ENCODE measurements around the gene TFF2.

TFF2 gene

DNA sequence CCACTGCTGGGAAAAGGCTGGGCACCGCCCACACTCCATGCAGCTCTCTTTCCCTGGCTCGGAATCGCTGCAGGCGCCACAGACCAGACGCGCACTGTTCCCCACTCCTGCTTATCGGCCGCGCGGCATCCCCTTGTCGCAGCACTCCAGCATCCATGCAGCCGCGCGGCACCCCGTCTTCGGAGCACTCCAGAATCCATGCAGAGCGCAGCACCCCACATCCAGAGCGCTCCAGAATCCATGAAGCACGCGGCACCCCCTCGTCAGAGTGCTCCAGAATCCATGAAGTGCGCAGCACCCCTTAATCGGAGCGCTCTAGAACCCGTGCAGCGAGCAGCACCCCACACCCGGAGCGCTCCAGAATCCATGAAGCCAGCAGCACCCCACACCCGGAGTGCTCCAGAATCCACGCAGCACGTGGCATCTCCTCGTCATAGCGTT, 45.1 kb downstream of the TFF2 start:
- DNase-seq (ENCODE audit: low spot score) = no peak

DNA sequence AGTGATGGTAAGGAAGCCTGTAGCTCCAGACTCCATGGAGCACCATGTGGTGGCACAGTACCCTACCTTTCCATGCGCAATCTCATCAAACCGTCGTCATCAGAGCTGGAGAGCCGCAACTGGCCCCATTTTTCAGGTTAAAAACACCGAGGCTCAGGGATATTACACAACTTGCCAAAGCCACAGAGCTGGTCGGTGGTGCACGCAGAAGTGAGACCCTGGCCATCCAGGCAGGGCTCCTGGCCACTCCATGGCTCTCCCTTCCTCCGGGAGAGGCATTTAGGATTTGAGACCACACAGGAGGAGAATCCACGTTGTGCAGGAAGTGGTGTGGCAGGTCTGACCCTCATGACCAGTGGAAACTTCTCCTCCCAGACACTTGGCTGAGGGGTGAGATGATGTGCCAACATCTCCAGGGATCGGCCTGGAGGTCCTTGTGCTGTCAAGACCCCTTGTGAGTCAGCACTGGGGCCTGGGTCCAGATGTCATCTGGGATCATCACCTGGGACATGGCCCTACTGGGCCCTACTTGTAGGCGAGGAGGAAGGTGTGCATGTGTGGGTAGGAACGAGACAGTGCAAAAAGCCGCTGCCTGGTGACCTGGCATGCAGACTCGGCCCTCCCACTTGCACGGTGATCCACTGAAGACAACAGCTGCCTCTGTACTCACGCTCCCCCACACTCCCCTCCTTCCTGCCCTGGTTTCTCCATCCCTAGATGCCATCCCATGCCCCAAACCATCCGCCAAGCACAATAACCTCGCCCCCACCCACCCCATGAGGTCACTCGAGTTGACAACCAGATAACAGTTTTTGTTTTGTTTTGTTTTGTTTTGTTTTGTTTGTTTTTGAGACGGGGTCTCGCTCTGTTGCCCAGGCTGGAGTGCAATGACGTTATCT, 46.0 kb downstream of the TFF2 start:
- no peak for DNase-seq (ENCODE audit: low spot score)

DNA sequence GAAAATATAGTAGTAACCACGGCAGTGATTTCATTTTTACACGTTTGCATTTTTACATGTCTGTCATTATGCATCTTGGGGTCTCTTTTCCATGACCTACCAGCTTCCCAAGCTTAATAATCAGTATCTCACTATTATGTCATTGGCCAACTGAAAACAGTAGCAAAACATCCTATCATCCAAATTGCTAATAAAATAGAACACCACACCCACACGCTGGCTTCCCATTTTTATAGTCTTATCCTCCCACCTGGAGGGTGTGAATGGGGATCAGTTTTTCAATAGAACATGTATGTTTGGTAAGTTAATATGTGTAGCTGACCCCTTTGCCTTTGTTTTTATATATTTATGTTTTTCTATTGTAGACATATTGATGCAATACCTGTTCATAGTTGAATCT, 47.4 kb downstream of the TFF2 start:
- no peak for DNase-seq (ENCODE audit: low spot score)

DNA sequence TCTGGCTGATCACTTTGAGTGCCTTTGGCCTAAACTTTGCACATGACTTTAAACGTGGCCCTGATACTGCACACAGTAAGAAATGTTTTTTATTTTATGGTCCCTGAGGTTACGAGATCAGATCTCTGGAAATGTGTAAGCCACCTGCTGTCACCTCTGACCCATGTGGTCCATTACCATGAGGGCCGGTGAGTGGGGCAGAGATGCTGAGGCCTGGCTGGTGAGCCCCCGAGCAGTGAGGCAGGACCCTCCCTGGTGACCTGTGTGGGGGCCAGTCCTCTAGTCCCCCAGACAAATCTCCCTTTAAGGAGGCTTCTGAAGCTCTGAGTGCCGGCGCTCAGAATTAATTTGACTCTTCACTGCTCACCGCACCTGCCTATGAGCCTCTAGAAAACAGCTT, 48.0 kb downstream of the TFF2 start:
- no peak for DNase-seq (ENCODE audit: low spot score)

DNA sequence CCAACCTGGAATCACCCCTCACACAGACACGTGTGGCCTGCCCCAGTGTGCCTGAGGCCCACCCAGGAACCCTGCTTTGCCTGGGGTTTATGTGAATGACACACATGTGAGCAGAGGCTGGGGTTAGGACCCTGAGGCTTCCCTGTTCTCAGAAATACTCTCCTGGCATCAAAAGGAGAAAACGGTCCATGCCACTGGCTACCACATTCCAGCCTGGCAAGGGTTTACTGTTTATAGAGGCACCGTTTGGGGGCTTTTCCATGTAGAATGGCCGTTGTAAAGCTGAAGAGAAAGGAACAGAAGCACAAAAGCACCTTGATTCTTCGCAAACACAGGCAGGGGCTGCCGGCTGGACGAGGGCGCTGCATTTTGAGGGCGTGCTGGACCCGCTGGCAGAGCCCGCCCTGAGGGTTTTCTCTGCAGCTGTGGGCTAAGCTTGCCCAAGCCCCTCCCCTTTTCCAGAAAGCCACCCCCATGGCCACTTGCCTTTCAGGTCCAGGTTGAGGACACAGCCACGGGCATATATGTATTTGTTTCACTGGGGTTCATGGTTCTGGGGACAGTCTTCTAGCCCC, 48.6 kb downstream of the TFF2 start:
- no peak for DNase-seq (ENCODE audit: low spot score)

DNA sequence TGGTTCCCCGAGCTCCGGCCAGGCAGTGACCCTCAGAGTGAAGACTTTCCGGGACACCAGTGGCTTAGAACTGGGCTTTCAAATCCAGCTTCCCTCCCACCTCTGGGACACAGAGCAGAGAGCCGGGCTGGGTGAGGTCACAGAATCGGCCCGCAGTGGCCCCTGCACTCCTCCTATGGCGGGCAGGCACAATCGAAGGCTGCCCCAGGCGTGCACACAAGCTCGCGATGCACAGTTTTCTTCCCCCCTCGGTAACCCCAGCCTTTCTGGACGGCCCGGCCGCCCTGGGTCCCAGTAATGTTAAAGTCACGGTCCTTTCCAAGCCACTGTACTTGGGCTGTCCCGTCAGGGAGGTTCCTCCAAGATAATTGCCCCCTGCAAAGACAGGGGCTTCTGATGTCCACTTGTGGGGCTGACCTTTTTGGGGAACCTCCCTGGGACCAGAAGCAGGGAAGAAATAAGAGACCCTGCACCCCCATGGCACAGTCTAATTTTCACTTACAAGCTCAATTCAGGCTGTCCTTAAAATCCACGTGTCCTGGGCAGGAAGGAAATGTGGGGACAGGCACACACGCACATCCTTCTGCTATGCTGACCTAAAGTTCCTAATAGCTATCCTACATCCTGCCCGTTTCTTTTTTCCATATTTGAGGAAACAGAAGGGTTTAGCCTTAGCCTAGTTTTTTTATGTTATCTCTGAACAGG, 49.3 kb downstream of the TFF2 start:
- no peak for DNase-seq (ENCODE audit: low spot score)

DNA sequence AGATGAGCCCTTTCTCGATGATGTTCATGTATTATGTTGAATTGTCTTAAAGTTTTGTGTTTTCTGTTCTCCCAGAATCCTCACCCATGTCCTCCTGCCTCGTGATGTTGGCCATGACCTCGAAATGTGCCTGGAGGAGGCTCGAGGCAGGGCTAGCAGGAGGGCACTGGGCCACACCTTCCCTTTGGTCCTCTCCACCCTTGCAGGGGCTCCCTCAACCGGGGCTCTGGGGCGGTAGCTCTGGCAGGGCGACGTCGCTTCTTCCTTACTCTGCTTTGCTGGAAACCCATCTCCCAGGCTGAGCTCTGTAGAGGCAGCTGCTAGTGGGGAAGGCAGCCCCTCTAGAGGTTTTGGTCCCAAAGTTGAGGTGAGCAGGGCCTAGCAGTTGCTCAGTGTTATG, 49.8 kb downstream of the TFF2 start:
- no peak for DNase-seq (ENCODE audit: low spot score)

DNA sequence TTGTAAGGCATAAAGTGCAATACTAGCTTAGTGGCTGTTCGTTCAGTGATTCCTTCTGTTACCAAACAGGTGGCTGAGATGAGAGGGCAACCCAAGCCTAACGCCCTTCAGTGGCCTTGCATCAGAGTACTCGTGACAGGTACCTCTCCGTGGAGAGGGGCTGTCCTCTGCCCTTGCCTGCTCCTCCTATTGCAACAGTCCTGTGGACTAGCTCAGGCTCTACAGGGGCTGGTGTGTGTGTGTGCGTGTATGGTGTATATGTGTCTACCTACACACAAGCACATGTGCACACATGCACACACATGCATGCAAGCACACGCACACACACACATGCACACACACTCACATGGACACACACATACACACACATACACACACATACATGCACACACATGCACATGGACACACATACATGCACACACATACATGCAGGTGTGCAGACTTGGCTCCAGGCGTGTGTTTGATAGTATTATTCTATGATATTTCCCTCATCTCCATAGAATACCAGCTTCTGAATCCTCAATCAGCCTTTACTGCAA, 50.7 kb downstream of the TFF2 start:
- no peak for DNase-seq (ENCODE audit: low spot score)

DNA sequence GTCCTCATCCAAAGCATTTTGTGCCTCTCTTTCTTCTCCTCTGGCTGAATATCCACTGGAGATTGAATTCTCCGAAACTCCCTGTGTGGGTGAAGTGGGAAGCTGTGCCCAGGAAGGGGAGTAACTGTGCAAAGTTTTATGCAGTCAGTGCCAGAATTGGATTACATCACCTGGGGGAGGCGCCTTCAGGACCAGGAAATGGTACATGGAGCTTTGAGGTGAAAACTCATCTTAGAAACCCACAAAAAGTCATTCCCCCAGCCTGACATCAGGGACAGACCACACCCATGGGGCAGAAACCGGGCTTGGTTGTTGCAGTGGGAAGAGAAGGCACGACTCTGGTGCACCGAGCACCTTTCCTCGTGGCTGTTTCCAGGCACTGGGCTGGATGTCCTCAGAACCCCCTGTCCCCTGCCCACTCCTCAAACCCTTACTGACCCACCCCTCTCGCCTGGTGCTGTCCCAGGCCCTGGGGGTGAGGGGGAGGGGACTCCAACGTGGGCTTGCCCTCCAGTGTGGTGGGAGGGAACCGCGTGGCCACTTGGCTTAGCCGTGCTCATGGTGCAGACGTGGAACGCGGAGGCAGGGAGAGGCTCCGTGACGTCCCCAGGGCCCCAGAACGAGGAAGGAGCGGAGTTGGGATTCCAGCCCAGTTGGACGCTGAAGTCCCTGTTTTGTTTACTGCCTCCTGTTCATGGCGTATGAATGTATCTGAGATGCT, 51.3 kb downstream of the TFF2 start:
- no peak for DNase-seq (ENCODE audit: low spot score)

DNA sequence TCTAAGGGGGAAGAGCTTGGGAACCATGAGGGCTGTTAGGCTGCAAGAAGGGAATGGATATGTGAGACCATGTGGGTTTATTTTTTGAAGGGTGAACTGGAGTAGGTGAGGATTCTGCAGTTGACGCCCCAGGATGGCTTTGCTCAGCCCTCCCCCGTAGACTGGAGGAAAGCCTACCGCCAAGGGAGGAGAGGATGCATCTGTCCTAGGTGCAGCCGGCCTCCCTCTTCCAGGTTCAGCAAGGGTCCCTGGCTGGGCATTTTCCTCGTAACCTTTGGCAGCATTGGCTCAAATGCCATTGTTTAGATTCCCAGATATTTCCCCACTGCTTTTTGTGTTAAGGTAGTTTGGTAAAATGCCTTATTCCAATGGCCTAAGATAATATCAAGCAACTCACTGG, 52.1 kb downstream of the TFF2 start:
- DNase-seq (ENCODE audit: low spot score) = no peak

DNA sequence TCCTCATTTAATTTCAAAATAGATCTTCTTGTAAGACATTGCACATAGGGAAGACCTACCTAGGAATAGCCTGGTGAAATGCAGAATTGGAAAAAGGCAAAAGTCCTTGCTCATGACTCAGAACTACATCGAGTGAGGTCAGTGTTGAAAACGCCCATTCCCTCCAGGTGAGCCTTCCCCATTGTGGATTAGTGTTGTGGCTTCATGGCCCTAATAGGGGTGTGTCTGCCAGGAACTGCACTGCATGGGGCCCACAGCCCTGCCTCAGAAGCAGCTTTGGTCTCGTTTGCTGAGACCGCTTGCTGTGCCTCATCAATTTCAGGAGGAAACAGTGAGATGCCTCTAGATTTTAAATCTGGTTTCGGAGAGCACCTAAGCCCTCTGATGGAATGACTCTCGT, 52.6 kb downstream of the TFF2 start:
- no peak for DNase-seq (ENCODE audit: low spot score)

DNA sequence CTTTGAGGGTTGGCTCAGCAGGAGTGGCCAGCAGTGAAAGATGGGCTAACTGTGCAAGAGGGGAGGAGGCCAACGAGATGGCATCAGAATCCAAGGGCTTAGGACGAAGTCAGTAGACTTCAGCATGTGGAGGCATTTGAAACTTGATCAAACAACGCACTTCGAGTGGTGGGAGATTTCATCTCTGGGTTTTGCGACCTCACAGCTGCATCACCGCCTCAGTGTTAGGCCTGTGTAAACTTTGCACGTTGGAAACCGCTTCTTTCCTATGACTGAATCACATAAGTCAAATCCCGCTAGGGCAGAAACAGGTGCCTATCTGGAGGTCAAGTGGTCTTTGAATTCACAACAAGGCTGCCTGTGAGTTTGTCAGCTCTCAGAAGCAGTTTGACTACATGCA, 53.4 kb downstream of the TFF2 start:
- DNase-seq (ENCODE audit: low spot score) = no peak

DNA sequence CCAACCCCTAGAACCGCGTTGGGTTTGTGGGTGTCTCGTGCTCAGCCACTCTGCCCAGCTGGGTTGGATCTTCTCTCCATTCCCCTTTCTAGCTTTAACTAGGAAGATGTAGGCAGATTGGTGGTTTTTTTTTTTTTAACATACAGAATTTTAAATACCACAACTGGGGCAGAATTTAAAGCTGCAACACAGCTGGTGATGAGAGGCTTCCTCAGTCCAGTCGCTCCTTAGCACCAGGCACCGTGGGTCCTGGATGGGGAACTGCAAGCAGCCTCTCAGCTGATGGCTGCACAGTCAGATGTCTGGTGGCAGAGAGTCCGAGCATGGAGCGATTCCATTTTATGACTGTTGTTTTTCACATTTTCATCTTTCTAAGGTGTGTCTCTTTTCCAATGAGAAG, 54.3 kb downstream of the TFF2 start:
- DNase-seq (ENCODE audit: low spot score) = no peak

All from Ammon's horn (tissue), 1 donor.